Left cardiac atrium (tissue), 4 donors: ENCODE data around the gene SLC34A1. TPM values are rescaled to one million over a fixed set of nuclear protein-coding genes. Genes with fewer than 3 reads are reported as not detected.
"Not testable (repeated sequence)": the region's sequence is repeated elsewhere in the genome, so short reads cannot be mapped to it uniquely, and the experiment has no call there.

ENCODE experiments used
- ATAC-seq, 2 donors: fragments of 200-7000 bp; cut with Tn5 transposase; one replicate each; pipeline ENCODE4 v1.9.1; 2020; ENCODE audit warnings: mild to moderate bottlenecking in 2 of 2, moderate library complexity in 2 of 2
- DNase-seq: peaks from one replicate; pipeline ENCODE4 v3.0.0-alpha.2; 2020
- intact Hi-C, 2 donors: fragments of 100-400 bp; cut with DNase I; formaldehyde crosslinking; loops; one replicate each; pipeline versions ENCODE4 v1.14.1 to v1.15.1; 2022 to 2023
- long read RNA-seq: library from polyadenylated mRNA; unstranded; transcript quantifications from one replicate; pipeline ENCODE4 v2.0.0, GENCODE V29; 2021
- total RNA-seq, 2 donors: library from RNA; stranded (reverse); fragmentation: NEBNext Ultra II Directional; extraction: Animal tissue kit (Norgen Biotek cat#: 25700); gene quantifications; one replicate each; pipeline ENCODE4 v1.2.1, GENCODE V29; 2021
- donor health status: DM: no; HTN: yes; CAD: no.
- donor health status: DM: no; HTN: yes; CAD: no; lungs with severe emphysema.
- donor health status: DM: yes; HTN: yes; CAD: no.
- donor health status: Dilated cardiomyopathy.

The SLC34A1 gene, protein sequence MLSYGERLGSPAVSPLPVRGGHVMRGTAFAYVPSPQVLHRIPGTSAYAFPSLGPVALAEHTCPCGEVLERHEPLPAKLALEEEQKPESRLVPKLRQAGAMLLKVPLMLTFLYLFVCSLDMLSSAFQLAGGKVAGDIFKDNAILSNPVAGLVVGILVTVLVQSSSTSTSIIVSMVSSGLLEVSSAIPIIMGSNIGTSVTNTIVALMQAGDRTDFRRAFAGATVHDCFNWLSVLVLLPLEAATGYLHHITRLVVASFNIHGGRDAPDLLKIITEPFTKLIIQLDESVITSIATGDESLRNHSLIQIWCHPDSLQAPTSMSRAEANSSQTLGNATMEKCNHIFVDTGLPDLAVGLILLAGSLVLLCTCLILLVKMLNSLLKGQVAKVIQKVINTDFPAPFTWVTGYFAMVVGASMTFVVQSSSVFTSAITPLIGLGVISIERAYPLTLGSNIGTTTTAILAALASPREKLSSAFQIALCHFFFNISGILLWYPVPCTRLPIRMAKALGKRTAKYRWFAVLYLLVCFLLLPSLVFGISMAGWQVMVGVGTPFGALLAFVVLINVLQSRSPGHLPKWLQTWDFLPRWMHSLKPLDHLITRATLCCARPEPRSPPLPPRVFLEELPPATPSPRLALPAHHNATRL
- not detected for total RNA-seq
- long read RNA-seq = 0 reads

DNA sequence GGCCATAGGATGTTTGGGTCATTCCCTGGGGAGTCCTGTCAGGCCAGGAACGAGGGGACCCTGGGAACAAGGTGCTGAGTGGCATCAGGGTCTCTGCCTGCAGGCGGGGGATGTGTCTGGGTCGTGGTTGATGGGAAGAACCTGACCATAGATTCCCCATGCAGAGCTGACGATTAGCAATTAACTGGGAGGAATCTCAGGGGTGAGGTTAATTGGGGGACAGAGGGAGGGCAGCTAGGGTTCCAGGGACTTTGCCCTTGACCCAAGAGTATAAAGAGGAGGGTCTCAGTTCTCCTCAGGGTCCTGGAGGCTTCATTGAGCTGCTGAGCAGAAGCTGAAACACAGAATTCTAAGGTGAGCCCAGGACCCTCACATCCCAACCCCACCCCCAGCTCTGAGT is at the start of gene SLC34A1:
Gene SLC34A1 (plus strand): TSS at position 301 of the 400 bp plus-strand sequence. CDS start 1,308 bp downstream, outside the sequence.
- no peak for ATAC-seq
- intact Hi-C loops = loop anchor here in 1 of 2 donors (5.0 kb wide), 1 partner anchor 67 kb away; no protein-coding TSS in a partner anchor
- DNase-seq = no peak

DNA sequence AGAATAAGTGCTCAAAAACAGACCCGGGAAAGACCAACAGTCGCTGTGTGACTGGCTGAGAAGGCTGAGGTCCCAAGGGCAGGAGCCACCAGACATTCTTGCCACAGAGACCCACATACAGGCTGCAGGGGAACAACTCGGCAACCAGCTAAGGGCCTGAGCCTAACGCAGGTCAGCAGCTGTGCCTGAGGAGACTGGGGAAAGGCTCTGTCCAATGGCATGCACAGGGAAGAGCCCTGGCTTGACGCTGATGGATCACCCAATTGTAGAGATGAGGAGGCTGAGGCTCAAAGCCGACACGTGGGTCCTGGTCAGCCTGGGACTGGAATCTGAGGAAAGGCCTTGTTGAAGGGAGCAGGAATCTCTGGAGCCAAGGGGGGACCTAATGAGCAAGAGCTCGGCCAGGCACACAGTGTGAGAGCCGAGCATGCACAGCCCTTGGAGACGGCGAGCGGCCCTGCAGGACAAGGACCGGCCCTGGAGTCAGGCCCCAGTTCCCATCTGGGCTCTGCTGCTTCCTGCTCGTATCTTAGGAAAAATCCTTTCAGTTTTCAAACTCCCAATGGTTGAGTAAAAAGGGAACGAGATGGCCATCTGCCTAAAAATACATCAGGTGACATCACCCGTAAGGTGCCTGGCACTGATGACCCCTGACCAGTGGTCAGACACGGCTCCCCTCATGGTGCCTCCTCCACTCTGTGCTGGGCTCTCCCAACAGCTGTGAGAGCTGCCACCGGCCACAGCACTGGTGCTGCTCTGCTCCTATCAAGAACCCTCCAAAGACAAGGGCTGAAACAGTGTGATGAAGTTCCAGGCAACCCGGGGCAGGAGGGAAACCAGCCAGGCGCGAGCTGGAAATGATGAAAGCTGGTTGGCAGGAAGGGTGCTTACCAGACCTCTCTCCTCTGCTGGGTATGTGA is 49.2 kb upstream of the SLC34A1 start:
- intact Hi-C loops = no loop called here
- no peak for DNase-seq
- peak; percentile 52 to 83 for ATAC-seq

DNA sequence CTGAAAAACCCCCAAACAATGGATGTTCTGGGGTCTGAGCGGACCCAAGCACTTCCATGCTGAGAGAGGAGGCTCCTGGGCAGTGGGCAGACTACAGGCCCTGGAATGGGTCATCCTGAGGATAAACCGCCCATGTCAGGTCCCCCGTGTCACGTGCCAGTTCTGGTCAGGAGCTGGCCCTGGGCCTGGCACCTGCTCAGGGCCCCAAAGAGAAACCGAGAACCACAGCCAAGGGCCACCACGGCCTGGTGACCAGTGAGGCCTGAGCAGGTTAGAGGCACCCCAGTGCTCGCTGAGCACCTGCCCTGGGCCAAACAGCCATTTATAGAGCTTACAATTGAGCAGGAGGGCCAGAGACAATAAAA is 48.6 kb upstream of the SLC34A1 start:
- intact Hi-C loops = no loop called here
- ATAC-seq (peak; percentile 9 to 13), DNase-seq (no peak)

DNA sequence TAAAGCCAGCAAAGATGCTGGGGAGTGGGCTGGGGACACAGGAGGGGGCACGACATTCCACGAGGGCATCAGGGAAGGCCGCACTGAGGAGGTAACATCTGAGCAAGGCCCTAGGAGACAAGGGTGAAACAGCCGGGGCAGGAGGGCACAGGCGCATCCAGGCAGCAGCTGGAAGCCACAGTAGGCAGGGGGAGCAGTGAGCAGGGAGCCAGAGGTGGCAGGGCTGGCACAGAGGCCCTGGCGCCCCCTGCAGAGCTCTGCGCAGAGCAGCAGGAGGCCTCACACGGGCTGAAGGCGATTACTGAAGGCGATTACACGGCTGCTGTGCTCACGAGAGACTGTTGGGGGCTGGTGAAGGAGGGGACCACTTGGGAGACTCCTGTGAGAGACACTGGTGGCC is 48.1 kb upstream of the SLC34A1 start:
- DNase-seq (no peak), ATAC-seq (no peak)
- intact Hi-C loops = no loop called here

DNA sequence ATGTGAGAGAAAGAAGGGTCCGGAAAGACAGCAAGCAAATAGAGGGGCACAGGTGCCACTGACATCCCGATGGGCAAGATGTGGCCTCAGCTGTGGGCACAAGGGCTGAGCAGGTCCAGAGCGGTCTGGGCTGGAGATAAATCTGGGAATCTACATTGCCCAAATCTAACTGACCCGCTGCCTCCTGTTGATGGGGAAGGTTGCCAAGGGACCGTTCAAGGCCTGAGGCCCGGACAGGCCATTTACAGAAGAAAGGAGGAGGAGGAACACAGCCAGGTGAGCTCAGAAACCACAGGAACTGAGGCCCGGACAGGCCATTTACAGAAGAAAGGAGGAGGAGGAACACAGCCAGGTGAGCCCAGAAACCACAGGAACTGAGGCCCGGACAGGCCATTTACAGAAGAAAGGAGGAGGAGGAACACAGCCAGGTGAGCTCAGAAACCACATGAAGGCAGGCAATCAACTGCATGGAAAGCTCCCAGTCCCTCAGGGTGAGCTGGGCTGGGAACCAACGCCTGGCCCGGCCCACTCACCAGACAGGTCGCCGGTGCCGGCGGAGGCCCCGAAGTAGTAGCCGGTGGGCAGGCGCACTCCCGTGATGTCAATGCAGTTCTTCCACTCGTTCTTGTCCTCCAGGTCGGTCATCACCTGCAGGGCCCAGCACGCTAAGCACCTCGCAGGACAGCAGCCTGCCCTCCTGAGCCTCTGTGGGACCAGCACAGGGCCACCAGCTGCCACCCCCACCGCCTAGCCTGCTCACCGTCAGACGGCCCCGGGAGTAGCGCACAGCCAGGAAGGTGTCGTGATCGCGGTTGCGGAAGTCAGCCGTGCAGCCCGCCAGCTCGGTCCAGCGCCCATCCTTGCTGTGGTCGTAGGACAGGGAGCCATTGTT is 47.4 kb upstream of the SLC34A1 start:
- DNase-seq = no peak
- intact Hi-C loops = no loop called here
- no peak for ATAC-seq

DNA sequence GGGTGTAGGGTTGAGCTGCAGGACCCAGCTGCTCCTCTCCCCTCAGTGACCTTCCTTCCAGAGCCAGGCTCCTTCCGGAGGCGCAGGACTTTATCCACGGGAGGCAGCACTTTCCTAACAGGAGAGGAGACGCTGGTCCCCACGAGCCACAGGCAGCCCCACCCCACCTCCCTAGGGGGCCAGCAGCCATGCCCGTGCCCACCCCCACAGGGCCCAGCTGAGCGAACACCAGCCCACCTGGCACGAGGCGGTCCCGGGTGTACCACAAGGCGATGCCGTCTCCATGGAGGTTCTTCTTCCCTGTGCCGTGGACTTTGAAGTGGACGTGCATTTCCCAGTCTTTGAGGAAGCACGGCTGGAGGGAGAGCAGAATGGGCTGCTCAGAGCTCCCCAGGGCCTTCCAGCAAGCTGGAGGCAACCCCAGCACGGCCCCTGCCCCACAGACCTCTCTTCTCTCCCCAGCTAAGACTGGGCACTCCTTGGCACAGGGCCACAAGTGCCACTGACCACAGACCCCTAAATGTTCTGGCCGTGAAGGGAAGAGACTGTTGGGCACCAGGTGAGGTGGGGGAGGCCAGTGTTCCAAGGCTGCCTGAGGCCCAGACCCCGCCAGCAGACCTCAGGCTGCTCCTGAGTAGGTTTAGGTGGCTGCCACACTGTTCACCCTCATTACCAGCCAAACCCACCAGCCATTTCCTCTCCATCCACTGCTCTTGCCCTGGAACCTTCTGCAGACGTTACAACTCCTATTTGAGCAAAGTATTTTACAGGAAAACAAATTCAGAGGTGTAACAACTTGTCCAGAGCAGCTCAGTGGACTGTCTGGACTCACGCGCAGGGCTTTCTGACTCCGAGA is 45.8 kb upstream of the SLC34A1 start:
- no peak for ATAC-seq
- DNase-seq = no peak
- intact Hi-C loops = no loop called here

DNA sequence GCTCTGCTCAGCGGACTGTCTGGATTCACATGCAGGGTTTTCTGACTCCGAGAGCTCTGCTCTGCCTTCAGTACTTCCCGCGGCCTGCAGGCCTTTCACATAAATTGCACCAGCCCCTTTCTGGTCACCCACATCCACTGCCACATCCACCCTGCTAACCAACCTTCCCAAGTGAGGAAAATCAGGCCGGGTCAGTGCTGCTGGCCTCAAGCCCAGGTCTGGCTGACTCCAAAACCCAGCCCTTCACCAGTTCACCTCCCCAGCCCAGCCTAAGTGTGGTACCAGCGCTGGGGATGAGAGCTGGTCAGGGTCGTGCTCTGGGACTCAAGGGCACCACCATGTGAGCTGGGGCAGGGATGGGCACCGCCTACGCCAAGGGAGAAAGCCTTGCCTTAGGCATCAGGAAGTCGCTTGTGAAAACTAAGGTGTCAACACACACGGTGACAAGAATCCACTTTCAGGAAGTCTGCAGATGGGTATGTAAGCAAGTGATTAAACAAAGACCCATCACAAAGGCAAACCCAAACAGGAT is 45.1 kb upstream of the SLC34A1 start:
- ATAC-seq (no peak), DNase-seq (no peak)
- intact Hi-C loops = no loop called here

DNA sequence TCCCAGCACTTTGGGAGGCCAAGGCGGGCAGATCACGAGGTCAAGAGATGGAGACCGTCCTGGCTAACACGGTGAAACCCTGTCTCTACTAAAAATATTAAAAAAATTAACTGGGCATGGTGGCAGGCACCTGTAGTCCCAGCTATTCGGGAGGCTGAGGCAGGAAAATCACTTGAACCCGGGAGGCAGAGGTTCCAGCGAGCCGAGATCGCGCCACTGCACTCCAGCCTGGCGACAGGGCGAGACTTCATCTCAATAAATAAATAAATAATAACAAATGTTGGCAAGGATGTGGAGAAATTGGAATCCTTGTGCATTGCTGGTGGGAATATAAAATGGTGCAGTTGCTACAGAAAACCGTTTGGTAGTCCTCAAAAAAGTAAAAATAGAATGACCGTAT is 41.2 kb upstream of the SLC34A1 start:
- not testable (repeated sequence) for ATAC-seq, DNase-seq

DNA sequence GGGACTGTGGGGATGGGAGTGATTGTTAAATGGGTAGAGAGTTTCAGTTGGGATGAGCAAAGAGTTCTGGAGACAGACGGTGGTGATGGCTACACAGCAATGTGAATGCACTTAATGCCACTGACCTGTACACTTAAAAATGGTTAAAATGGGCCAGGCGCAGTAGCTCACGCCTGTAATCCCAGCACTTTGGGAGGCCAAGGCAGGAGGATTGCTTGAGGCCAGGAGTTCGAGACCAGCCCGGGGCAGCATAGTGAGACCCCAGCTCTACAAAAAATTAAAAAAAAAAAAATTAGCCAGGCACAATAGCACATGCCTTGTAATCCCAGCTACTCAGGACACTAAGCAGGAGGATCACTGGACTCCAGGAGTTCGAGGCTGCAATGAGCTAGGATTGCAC is 40.5 kb upstream of the SLC34A1 start:
- intact Hi-C loops = no loop called here

More for the DNA sequence above, 41.2 kb upstream of the SLC34A1 start:
- intact Hi-C loops = not testable (repeated sequence)

DNA sequence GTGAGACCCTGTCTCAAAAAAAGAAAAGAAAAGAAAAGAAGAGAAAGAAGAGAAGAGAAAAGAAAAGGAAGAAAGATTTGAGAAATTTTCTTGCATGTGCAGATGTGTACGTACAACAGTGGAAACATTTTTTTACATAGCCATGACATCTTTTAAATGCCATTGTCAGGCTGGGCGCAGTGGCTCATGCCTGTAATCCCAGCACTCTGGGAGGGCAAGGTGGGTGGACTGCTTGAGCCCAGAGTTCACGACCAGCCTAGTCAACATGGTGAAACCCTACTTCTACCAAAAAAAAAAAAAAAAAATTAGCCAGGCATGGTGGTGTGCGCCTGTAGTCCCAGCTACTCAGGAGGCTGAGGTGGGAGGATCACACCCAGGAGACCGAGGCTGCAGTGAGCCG is 39.3 kb upstream of the SLC34A1 start:
- ATAC-seq (no peak), DNase-seq (no peak)
- intact Hi-C loops = no loop called here

More for the DNA sequence above, 40.5 kb upstream of the SLC34A1 start:
- no peak for DNase-seq
- ATAC-seq = no peak

DNA sequence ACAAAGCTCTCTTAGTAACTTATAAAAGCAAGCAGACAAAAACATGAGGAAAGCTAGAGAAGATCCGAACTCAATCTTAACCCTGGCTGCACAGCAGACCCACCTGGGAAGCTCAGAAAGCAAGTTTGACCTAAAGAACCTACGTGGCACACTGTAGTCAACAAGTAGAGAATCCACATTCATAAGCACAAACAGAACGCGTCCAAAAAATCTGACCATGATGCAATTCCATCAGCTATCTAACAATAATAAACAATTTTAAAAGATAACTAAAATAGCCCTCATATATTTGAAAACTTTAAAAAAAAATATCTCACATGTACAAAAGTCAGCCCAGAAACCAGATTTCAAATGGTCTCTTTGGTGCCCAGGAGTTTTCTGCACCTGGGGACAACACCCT is 37.4 kb upstream of the SLC34A1 start:
- ATAC-seq (no peak), DNase-seq (no peak)
- intact Hi-C loops = no loop called here

DNA sequence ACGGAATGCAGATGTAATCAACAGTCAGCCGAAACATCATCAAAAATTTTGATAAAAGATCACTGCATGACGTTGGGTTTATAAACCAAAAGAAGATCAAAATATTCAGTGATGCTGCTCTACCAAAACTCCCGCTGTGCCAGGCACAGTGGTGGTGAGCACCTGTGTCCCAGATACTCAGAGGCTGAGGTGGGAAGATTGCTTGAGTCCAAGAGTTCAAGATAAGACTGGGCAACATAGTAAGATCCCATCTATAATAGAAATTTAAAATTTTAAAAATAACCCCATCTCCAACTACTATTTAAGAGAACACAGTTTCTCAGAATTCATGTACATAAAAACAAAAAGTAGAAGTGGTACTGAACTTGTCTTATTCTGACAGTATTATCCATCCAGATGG is 36.5 kb upstream of the SLC34A1 start:
- no peak for ATAC-seq
- intact Hi-C loops = no loop called here
- no peak for DNase-seq

DNA sequence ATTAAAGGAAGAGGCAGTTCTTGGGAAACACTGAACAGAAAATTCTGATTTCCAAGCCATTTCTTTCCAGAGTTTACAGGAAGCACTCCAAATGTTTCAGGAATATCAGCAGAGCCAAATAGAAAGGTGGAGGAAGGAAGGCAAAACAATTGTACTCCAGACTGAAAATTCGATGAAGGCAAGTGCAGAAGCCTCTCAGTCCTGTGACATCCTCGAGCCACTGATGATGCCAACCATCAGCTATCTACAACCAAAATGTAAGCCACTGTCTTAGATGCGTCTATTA is 34.9 kb upstream of the SLC34A1 start:
- DNase-seq (no peak), ATAC-seq (no peak)
- intact Hi-C loops = no loop called here

DNA sequence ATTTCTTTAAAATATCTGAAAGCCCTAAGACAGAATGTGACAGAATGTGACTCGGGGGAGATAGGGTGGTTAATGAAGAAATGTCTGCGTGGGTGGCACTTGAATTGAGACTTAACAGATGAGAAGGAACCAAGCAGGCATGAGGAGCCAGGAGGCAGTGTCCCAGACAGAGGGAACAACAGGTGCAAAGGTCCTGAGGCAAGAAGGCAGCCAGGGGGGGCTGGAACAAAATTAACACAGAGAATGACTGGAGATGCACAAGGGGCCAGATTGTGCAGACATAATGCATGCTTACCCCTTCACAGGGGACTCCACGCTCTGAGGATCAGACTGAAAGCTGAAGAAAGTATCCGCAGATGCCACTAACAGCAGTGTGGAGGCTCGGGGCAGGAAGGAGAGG is 34.5 kb upstream of the SLC34A1 start:
- no peak for ATAC-seq
- intact Hi-C loops = no loop called here
- no peak for DNase-seq

DNA sequence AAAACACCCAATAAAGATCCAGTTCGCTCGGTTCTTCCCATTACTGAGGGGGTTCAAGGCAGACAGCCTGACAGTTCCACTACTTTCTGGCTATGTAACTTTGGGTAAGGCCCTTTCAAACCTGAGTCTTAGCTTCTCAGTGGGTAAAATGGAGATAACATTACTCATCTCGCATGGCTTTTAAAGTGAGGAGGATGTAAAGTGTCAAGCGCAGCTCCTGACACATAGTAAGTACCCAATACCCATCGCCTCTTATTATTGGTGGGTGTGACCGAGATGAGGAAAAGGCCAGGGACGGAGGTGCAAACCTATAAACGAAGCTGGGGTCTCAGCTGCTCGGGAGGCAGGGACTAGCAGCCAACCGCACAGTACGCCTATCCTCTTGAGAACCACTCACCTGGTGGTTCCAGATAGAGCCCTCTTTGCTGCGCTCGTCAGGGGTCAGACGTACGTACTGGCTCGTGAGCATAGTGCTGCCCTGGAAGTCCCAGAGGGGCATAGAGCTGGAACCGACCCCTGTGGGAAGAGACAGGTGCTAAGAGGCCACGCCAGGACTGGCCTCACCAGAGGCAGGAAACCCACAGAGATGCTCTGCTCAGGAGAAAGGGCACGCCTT is 33.4 kb upstream of the SLC34A1 start:
- intact Hi-C loops = no loop called here
- no peak for DNase-seq
- ATAC-seq = peak in 1 of 2 donors; percentile 4

DNA sequence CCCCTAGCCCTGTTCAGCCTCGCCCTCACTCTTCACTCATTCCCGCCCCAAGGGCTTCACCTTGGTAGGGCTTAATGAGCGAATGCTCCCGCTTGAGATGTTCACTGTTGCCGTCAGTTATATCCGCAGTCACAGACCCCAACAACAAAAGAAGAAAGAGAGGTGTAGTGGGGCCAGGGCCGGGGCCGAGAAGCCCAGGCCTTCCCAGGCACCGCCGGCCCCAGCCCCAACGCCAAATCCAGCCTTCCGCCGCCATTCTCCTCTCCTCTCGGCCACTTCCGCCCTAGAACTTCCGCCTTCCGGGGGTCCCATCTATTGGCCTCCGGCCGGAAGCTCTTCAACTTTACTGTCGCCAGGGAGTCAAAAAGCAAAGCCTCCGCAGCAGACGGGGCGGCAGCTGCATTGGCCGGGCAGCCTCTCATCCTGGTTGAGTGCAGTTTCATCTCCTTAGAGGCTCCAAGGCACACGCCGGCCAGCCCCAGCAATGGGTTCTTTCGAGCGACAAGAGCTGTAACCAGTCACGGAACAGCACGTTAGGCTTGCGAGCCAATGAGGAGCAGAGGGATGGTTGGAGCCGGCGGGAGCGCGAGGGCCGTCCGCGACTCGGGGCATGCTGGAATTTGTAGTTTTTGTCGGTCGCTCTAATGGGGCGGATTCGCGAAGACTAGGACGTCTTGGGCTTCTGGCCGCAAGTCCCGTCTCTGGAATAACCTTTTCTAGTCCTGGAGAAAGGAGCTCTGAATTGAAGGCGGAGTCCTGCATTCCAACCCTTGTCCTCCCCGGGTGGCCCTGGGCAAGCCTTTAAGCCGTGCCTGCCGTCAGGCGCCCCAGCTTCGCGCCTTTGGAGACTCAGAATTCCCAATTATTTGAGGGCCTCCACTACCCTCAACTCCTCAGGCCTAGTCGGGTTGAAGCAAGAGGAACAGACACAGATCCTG is 32.6 kb upstream of the SLC34A1 start, which contains the start of gene LMAN2:
Gene LMAN2 (minus strand): TSS at position 277 of the 938 bp plus-strand sequence. CDS start 21 bp downstream, at position 256.
- intact Hi-C loops = no loop called here
- ATAC-seq (peak; percentile 99), DNase-seq (peak; percentile 95)
